NCI-H345 treated with DMSO at 0.1 percent for 48 hours (cell line): Measurements from ENCODE around the gene ECHDC1.
A peak's percentile ranks its signal among the peaks of the same experiment; 100 is the strongest.
"Not testable (repeated sequence)": the region's sequence is repeated elsewhere in the genome, so short reads cannot be mapped to it uniquely, and the experiment has no call there.

Source experiments
- DNase-seq: peaks from one replicate; lab custom pipeline; 2025; ENCODE audit not compliant: unreplicated experiment; lab: John Stamatoyannopoulos, UW

The ECHDC1 gene, protein sequence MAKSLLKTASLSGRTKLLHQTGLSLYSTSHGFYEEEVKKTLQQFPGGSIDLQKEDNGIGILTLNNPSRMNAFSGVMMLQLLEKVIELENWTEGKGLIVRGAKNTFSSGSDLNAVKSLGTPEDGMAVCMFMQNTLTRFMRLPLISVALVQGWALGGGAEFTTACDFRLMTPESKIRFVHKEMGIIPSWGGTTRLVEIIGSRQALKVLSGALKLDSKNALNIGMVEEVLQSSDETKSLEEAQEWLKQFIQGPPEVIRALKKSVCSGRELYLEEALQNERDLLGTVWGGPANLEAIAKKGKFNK

GRCh38 chr6:127342946-127343808 is at the start of gene ECHDC1:
ECHDC1 (minus strand) TSS chr6:127343609; CDS start chr6:127331028, 12,581 bp downstream.
- peak; percentile 56 for DNase-seq

DNA sequence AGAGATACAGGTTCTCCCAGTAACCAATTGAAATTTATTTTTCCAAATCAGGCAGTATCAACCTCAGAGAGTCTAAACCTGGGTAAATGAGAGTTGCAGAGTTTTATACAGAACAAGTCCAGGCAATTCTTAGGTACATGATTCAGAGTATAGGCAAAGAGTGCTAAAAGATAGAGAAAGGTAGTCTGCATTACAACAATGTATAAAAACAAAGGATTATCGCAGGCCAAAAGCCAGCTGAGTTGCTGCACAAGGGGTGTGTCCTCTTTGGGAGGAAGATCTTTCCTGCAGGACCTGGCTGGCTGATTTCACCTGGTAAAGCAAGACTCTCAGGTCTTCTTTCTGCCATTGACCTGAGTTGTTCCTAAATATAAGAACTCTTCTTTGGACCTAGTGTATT is 48.9 kb upstream of the ECHDC1 start:
- no peak for DNase-seq

- no peak for DNase-seq
Observed at GRCh38 chr6:127391094-127391953, 47.9 kb upstream of the ECHDC1 start.

DNA sequence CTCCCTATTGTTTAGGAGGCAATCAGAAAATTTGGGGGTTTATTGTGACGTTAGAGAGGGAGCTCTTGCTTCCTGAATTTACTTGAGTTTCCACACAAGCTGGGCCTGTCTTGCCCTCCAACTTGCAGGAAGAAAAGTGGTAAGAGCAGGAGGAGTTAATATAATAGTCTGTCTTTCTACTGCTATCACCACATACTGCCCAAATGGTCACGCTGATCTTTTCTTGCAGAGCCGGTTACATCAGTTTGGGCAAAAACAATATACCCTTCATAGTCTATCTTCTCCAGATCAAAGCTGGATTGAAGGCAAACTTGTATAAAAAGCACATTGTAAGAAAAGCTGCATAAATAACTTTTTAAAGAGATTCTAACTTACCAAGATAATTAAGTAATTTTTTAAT is 46.3 kb upstream of the ECHDC1 start:
- DNase-seq = no peak

DNA sequence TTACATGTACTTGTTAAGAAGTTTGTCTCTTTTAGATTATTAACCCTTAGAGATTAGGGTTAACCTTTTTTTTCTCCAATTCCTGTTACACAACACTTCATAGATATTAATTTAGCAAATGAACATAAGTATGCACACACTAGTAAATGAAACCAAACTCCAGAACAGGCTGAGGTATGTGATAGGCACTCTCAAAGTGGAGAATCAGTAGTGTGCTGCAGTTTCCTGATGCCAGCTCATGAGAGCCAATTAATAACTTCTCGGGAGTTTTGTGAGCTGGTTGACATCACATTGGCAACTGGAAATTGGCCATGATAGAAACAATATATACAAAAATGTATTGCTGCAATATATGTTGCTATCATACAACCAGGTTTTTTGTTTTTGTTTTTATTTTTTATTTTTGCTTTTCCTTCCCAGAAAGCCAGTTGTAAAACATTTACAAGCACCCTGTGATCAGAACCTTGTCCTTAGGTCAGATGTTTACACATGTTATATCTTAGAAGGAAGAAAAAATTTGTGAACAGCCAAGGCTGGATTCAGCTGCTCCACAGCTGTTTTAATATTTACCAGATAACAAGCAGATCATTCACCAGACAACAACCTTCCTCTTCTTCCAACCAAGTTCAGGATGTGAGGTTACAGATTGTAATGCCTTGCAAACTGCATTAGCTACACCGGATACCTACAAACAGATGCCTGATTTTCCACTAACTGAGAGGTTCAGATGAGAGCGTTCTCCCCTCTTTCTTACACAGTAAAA is 42.4 kb upstream of the ECHDC1 start:
- DNase-seq = no peak

DNA sequence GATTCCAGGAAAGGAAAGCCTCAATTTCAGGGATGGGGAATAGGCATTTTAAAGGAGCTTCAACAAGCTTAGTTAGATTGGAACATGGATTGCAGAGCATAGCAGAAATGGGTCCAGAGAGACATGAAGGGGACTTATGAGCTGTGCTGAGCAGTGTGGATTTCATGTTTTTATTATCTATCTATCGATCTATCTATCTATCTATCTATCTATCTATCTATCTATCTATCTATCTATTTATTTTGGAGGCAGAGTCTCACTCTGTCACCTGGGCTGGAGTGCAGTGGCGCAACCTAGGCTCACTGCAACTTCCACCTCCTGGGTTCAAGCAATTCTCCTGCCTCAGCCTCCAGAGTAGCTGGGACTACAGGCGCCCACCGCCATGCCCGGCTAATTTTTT is 41.4 kb upstream of the ECHDC1 start:
- not testable (repeated sequence) for DNase-seq

DNA sequence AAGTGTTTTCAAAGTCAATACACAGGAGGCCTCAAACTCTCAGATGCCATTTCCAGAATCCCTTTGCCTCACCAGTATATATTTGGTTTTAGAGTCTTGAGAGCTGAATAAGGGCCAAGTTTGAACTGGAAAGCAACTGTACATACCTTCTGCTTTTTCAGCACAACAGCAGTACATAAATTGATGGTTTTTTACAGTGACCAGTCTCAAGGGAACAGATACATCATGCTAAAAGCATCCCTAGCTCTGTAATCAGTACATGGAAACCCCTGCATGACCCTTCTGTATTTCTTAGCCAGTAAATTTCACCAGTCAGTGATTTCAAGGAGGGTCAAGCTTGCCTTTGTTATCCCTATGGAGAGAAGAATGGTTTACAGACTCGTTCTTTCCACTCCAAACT is 40.6 kb upstream of the ECHDC1 start:
- no peak for DNase-seq

DNA sequence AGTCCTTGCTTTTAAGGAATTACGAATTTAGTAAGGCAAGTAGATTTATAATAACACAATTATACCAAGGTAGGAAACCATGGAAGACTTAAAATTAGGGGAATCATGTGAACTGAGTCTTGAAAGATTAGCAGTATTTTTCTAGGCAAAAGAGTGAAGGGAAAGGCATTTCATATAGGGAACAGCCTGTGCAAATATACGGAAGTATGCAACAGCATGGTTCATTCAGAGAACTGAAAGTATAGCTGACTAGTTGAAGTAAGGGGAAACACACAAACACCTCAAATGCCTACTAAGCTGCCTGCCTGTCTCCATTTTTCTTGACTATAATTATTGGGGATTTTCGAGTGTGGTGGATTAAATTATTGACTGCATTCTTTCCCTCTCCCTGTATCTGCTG is 39.0 kb upstream of the ECHDC1 start:
- no peak for DNase-seq

- no peak for DNase-seq
Observed at GRCh38 chr6:127381384-127381783, 38.0 kb upstream of the ECHDC1 start.

DNA sequence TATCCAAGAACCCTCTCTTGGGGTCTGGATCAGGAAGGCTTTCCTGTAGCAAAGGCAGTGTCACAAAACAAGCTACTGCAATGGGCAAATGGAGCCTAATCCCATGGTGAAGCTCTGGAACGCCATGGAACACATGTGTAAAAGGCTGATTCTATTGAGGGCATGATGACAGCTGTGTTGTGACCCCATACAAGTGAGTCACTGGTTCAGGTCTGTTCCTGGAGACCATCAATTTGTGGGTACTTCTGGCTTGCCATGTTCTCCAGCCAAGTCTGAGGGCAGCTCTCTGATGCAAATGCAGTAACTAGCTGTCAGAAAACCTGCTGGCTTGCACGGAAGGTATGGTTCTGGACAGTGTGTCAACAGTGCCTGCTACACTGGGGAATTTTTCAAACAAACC is 33.3 kb upstream of the ECHDC1 start:
- DNase-seq = no peak

- no peak for DNase-seq
Observed at GRCh38 chr6:127367023-127367375, 23.6 kb upstream of the ECHDC1 start.

DNA sequence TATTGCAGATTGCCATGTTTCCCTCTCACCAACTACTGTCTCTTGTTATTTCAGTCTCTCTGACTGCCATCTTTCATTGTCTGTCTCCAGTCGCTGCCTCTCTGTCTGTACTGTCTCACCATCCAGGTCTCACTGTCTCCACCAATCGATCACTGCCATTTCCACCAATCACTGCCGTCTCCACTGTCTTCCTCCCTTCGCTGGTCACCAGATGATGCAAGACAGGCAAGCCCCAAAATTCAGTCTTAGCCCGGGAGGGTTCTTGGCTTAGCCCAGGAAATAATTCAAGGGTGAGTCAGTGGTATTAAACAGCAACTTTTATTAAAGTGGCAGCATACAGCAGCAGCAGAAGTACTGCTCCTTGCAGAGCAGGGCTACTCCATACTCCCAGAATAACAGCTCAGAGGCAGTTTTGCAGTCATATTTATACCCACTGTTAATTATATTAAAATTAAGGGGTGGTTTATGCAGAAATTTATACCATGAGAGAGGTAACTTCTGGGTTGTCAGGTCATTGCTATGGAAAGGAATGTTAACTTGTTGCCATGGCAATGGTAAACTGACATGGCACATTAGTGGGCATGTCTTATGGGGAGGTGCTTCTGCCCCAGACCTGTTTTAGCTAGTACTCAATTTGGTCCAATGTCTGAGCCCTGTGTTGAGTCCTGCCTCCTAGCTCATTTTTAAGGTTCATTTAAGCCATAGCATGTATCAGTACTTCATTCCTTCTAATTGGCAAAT is 23.0 kb upstream of the ECHDC1 start:
- no peak for DNase-seq

DNA sequence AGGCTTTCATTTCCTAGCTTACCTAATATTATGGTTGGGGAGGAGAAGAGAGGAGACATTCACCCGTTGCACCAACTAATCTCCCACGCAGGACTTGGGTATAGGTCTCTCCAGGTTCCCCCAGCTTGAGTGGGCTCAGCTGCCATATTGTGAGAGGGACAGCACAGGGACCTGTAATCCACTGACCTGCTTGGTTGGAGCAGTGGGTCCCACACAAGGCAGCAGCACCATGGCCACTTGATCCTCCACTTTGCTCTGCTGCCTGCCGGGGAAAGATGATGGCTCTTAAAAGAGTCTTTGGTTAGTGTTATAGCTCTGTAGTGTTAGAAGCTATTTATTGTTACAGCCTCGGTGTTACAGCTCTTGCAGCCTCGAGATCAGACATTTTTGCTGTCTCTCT is 22.5 kb upstream of the ECHDC1 start:
- DNase-seq = no peak

GRCh38 chr6:127352524-127352923 is 9.1 kb upstream of the ECHDC1 start:
- DNase-seq = no peak

- DNase-seq = no peak
Observed at GRCh38 chr6:127349980-127350379, 6.6 kb upstream of the ECHDC1 start.

DNA sequence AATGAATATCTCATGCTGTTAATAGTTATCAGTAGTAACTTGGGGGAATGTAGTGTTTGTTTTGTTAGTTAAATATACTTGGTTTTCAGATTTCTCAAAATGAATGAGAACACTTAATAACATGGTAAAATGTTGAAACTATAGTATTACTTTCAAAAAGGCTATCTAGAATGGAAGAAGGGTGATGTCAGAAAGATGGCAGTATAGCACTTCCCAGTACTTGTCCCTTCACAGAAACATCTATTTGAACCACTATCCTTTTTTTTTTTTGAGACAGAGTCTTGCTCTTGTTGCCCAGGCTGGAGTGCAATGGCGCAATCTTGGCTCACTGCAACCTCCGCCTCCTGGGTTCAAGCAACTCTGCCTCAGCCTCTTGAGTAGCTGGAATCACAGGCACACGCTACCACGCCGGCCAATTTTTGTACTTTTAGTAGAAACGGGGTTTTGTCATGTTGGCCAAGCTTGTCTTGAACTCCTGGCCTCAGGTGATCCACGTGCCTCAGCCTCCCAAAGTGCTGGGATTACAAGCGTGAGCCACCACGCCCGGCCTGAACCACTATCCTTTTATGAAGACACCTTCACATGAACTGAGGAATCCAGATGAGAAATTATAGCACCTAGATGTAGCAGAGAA is 4.7 kb upstream of the ECHDC1 start:
- DNase-seq = no peak

DNA sequence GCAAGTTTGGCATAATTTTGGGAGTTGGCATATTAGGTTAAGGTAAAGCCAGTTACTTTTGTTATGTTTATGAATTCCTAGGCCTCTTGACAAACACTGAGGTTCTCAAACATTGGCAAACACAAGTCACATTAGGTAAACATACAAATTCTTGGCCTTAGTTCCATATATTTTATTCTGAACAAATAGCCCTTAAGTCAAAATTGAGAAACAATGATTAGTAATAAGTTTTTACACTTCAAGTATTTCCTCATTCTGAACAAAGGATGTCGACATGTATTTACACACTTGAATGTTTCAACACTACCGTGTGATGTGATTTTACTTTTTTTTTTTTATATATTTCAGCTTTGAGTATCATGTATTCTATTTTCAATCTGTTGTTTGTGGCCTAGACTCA is 3.8 kb upstream of the ECHDC1 start:
- no peak for DNase-seq

DNA sequence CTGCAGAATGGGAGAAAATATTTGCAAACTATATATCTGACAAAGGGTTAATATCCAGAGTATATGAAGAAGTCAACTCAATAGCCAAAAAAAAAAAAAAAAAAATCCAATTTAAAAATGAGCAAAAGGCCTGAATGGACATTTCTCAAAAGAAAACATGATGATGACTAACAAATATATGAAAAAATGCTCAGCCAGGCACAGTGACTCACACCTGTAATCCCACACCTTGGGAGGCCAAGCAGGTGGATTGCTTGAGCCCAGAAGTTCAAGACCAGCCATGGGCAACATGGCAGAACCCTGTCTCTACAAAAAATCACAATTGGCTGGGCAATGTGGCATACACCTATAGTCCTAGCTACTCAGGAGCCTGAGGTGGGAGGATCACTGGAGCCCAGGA is 2.1 kb upstream of the ECHDC1 start:
- DNase-seq = no peak

- DNase-seq = peak; percentile 68
Observed at GRCh38 chr6:127343809-127344659, 625 bp upstream of the ECHDC1 start.
